GM23338 (cell line): ENCODE data around the gene ZNF444. TPM values are rescaled to one million over a fixed set of nuclear protein-coding genes. Genes with fewer than 3 reads are reported as not detected.

Source experiments
- ATAC-seq: fragments of 200-7000 bp; cut with Tn5 transposase; 3 replicates; pipeline ENCODE4 v1.9.1; 2020
- DNase-seq: peaks from one replicate; pipeline ENCODE4 v3.0.0-alpha.2; 2015; ENCODE audit warnings: low spot score
- H2AFZ ChIP-seq: fragments of 200-600 bp; sonication (generic); 2 replicates; pipeline ENCODE4 v1.8.0; 2016; ENCODE audit warnings: antibody characterized with exemption, mild to moderate bottlenecking, moderate library complexity
- H3F3A ChIP-seq: fragments of 200-600 bp; sonication (generic); replicated peaks from 2 replicates; pipeline ENCODE4 v1.8.0; 2017; ENCODE audit warnings: antibody characterized with exemption, mixed run types, low read depth
- H3K27ac ChIP-seq: fragments of 200-600 bp; sonication (generic); 2 replicates; pipeline ENCODE4 v1.6.1; 2016; ENCODE audit warnings: low read depth
- H3K27me3 ChIP-seq: fragments of 200-600 bp; sonication (generic); 2 replicates; pipeline ENCODE4 v1.8.0; 2016; ENCODE audit warnings: mild to moderate bottlenecking, mixed run types, moderate library complexity; ENCODE audit not compliant: insufficient read depth
- H3K36me3 ChIP-seq: fragments of 200-600 bp; sonication (generic); 2 replicates; pipeline ENCODE4 v1.8.0; 2016; ENCODE audit warnings: mild to moderate bottlenecking; ENCODE audit not compliant: insufficient read depth
- H3K4me1 ChIP-seq: fragments of 200-600 bp; sonication (generic); 2 replicates; pipeline ENCODE4 v1.8.0; 2016; ENCODE audit warnings: mild to moderate bottlenecking, moderate library complexity; ENCODE audit not compliant: insufficient read depth
- H3K4me2 ChIP-seq: fragments of 200-600 bp; sonication (generic); 2 replicates; pipeline ENCODE4 v1.7.1; 2017; ENCODE audit warnings: mixed run types
- H3K4me3 ChIP-seq: fragments of 200-600 bp; sonication (generic); 2 replicates; pipeline ENCODE4 v1.6.1; 2016; ENCODE audit warnings: mixed run types
- H3K79me2 ChIP-seq: fragments of 200-600 bp; sonication (generic); replicated peaks from 2 replicates; pipeline ENCODE4 v1.8.0; 2017; ENCODE audit warnings: mild to moderate bottlenecking; ENCODE audit not compliant: insufficient read depth
- H3K9me2 ChIP-seq: fragments of 200-600 bp; sonication (generic); 2 replicates; pipeline ENCODE4 v1.8.0; 2017; ENCODE audit not compliant: insufficient read depth
- H4K20me1 ChIP-seq: fragments of 200-600 bp; sonication (generic); replicated peaks from 2 replicates; pipeline ENCODE4 v1.8.0; 2017; ENCODE audit warnings: mild to moderate bottlenecking; ENCODE audit not compliant: insufficient read depth
- H3K27ac Mint-ChIP-seq: 2 replicates; pipeline ENCODE4 v1.8.0; 2020; ENCODE audit warnings: inconsistent platforms, mild to moderate bottlenecking, moderate library complexity, mixed read lengths
- H3K27me3 Mint-ChIP-seq: 3 replicates; pipeline ENCODE4 v1.8.0; 2022; ENCODE audit warnings: low read depth, mild to moderate bottlenecking, moderate library complexity, mixed read lengths, inconsistent platforms; ENCODE audit not compliant: insufficient read depth, poor library complexity
- H3K36me3 Mint-ChIP-seq: 3 replicates; pipeline ENCODE4 v1.8.0; 2021; ENCODE audit warnings: low read depth, mild to moderate bottlenecking, inconsistent platforms, moderate library complexity, mixed read lengths
- H3K4me1 Mint-ChIP-seq: 3 replicates; pipeline ENCODE4 v1.8.0; 2020; ENCODE audit warnings: mild to moderate bottlenecking, inconsistent platforms, mixed read lengths
- H3K4me3 Mint-ChIP-seq: 3 replicates; pipeline ENCODE4 v1.8.0; 2021; ENCODE audit warnings: moderate library complexity, mild to moderate bottlenecking, inconsistent platforms, mixed read lengths
- H3K9me3 Mint-ChIP-seq: 3 replicates; pipeline ENCODE4 v1.8.0; 2020; ENCODE audit warnings: moderate library complexity, mild to moderate bottlenecking, inconsistent platforms, mixed read lengths
- CREB1 ChIP-seq: fragments of 250-450 bp; sonication (Bioruptor Pico); IDR thresholded peaks from 2 replicates; pipeline ENCODE4 v1.5.0; 2020; ENCODE audit warnings: low read depth, mild to moderate bottlenecking, moderate library complexity
- CTCF ChIP-seq, 2 experiments: fragments of 200-600 bp in 1 of 2; sonication (generic) in 1 of 2; conservative IDR thresholded peaks; 2 replicates each; pipeline versions ENCODE4 v1.5.1 to v1.6.1; 2016 to 2017; ENCODE audit warnings: antibody characterized with exemption in 2 of 2, low read depth in 2 of 2, mild to moderate bottlenecking in 2 of 2, moderate library complexity in 1 of 2
- ETS1 ChIP-seq: IDR thresholded peaks from 2 replicates; pipeline ENCODE4 v1.6.1; 2016; ENCODE audit warnings: antibody characterized with exemption
- EZH2 ChIP-seq: fragments of 200-600 bp; sonication (generic); IDR thresholded peaks from one replicate; pipeline ENCODE4 v1.8.0; 2017; ENCODE audit warnings: antibody characterized with exemption, mild to moderate bottlenecking, low read depth; ENCODE audit not compliant: unreplicated experiment
- EZH2phosphoT487 ChIP-seq: fragments of 200-600 bp; sonication (generic); IDR thresholded peaks from one replicate; pipeline ENCODE4 v1.8.1; 2018; ENCODE audit warnings: antibody characterized with exemption; ENCODE audit not compliant: unreplicated experiment
- JUNB ChIP-seq: IDR thresholded peaks from one replicate; pipeline ENCODE4 v1.6.1; 2016; ENCODE audit warnings: antibody characterized with exemption; ENCODE audit not compliant: unreplicated experiment
- NANOG ChIP-seq: IDR thresholded peaks from 2 replicates; pipeline ENCODE4 v1.6.1; 2016; ENCODE audit warnings: antibody characterized with exemption, borderline replicate concordance
- POLR2AphosphoS5 ChIP-seq: IDR thresholded peaks from 2 replicates; pipeline ENCODE4 v1.6.1; 2016; ENCODE audit warnings: antibody characterized with exemption, low read depth
- REST ChIP-seq: IDR thresholded peaks from one replicate; pipeline ENCODE4 v1.6.1; 2018; ENCODE audit warnings: antibody characterized with exemption; ENCODE audit not compliant: unreplicated experiment
- STAT1 ChIP-seq: IDR thresholded peaks from one replicate; pipeline ENCODE4 v1.6.1; 2016; ENCODE audit warnings: antibody characterized with exemption; ENCODE audit not compliant: unreplicated experiment
- ZNF114 ChIP-seq: fragments of 250-450 bp; sonication (Bioruptor Pico); IDR thresholded peaks from 2 replicates; pipeline ENCODE4 v1.5.0; 2020; ENCODE audit warnings: mild to moderate bottlenecking, moderate library complexity
- ZNF331 ChIP-seq: fragments of 250-450 bp; sonication (Bioruptor Pico); IDR thresholded peaks from 2 replicates; pipeline ENCODE4 v1.5.0; 2020; ENCODE audit warnings: low read depth, mild to moderate bottlenecking, moderate library complexity
- ZNF462 ChIP-seq: fragments of 250-450 bp; sonication (Bioruptor Pico); IDR thresholded peaks from 2 replicates; pipeline ENCODE4 v1.5.0; 2020; ENCODE audit warnings: mild to moderate bottlenecking, moderate library complexity
- polyA plus RNA-seq: library from polyadenylated mRNA; unstranded; fragments of >200 nt; fragmentation: Nextera tagmentation; extraction: Ambion mirVana; gene quantifications from 2 replicates; pipeline ENCODE4 v1.2.1, GENCODE V29; 2016
- total RNA-seq: library from RNA; depleted of rRNA; stranded (reverse); fragments of >200 nt; shearing (Covaris generic); gene quantifications from 2 replicates; pipeline ENCODE4 v1.2.3, GENCODE V29; 2014

The ZNF444 gene
- total and polyA plus RNA-seq, 2 experiments from 2014 or later = 25.1 to 58.5 TPM

- H3F3A ChIP-seq = peaks cover 23% of the 10 kb centered on the region
- Mint-ChIP-seq H3K4me1 (peaks cover 41% of the 10 kb centered on the region), H3K36me3 (no peaks in the 10 kb centered on the region; the same call in 2 of the 3 replicates), H3K4me3 (no peak overlapping the region), H3K27me3 (peaks cover 19% of the 10 kb centered on the region), H3K27ac (no peak overlapping the region), H3K9me3 (no peaks in the 10 kb centered on the region; the same call in 2 of the 3 replicates)
- DNase-seq = no peak
- no peak overlapping the region for H3K4me3 ChIP-seq
- H3K4me1 ChIP-seq = peaks cover 36% of the 10 kb centered on the region
- no peak for ATAC-seq
- no peak overlapping the region for H3K27ac ChIP-seq
- no peaks in the 10 kb centered on the region for H3K27me3 ChIP-seq
- no peak overlapping the region for H3K4me2 ChIP-seq
- H3K9me2 ChIP-seq = no peaks in the 10 kb centered on the region
- H3K36me3 ChIP-seq = no peaks in the 10 kb centered on the region
- H4K20me1 ChIP-seq = no peaks in the 10 kb centered on the region
- TF ChIP-seq EZH2 = no peak
- TF ChIP-seq NANOG = no peak
- no peak for TF ChIP-seq JUNB
- no peak for TF ChIP-seq CTCF (conservative IDR thresholded peaks at IDR 0.05; ENCODE audit: low read depth in 2 of 2)
- no peak for TF ChIP-seq REST
- TF ChIP-seq ETS1 = no peak
- TF ChIP-seq STAT1 = no peak
- no peak for TF ChIP-seq ZNF462
- TF ChIP-seq EZH2phosphoT487 = no peak
- TF ChIP-seq ZNF331 (CRISPR knock-in tag) = no peak
- TF ChIP-seq CREB1 (CRISPR knock-in tag) = no peak
- no peak for TF ChIP-seq POLR2AphosphoS5
- no peak for TF ChIP-seq ZNF114
- H2AFZ ChIP-seq = peak overlapping the region; percentile 97; the same call in 1 of the 2 replicates
- peaks cover 15% of the 10 kb centered on the region for H3K79me2 ChIP-seq
These were observed 3.0 kb upstream of the ZNF444 start for GRCh38 chr19:56138069-56138468.
